Heart right ventricle (tissue), 16 donors: ENCODE results near the gene SLC4A1AP. TPM values are rescaled to one million over a fixed set of nuclear protein-coding genes. Genes with fewer than 3 reads are reported as not detected.

Experiments used
- ATAC-seq, 8 donors: fragments of 200-7000 bp; cut with Tn5 transposase; one replicate each; pipeline ENCODE4 v1.9.1; 2020; ENCODE audit warnings: mild to moderate bottlenecking in 8 of 8, moderate library complexity in 8 of 8, moderate number of reproducible peaks in 1 of 8
- DNase-seq, 2 donors: peaks; one replicate each; pipeline ENCODE4 v3.0.0-alpha.2; 2020
- H3K27ac ChIP-seq, 10 donors: fragments of 200-600 bp; sonication (generic) in 2 of 10; one replicate each; pipeline versions ENCODE4 v1.5.0 to v1.8.0; 2020 to 2022; ENCODE audit warnings: mild to moderate bottlenecking in 3 of 10
- H3K27me3 ChIP-seq, 7 donors: fragments of 200-600 bp; one replicate each; pipeline ENCODE4 v1.8.0; 2021 to 2022; ENCODE audit warnings: mild to moderate bottlenecking in 2 of 7
- H3K36me3 ChIP-seq, 9 donors: fragments of 200-600 bp; sonication (generic) in 1 of 9; one replicate each; pipeline versions ENCODE4 v1.5.0 to v1.8.0; 2020 to 2022; ENCODE audit warnings: mild to moderate bottlenecking in 2 of 9
- H3K4me1 ChIP-seq, 9 donors: fragments of 200-600 bp; sonication (generic) in 1 of 9; one replicate each; pipeline versions ENCODE4 v1.5.0 to v1.8.0; 2020 to 2022; ENCODE audit warnings: mild to moderate bottlenecking in 4 of 9
- H3K4me3 ChIP-seq, 10 donors: fragments of 200-600 bp; sonication (generic) in 2 of 10; one replicate each; pipeline versions ENCODE4 v1.5.0 to v1.8.0; 2020 to 2022; ENCODE audit warnings: mild to moderate bottlenecking in 7 of 10, moderate library complexity in 2 of 10
- H3K9me3 ChIP-seq, 11 donors: fragments of 200-600 bp in 10 of 11; sonication (generic) in 2 of 11; one replicate each; pipeline versions ENCODE4 v1.5.0 to v1.8.0; 2013 to 2022; ENCODE audit warnings: mild to moderate bottlenecking in 2 of 11, control low read depth in 1 of 11, moderate library complexity in 1 of 11
- WGBS, 2 donors: extraction: QIAGEN DNeasy Blood & Tissue Kit; methylation state at CpG; one replicate each; pipeline ENCODE4 v1.1.7; 2013; ENCODE audit warnings: inconsistent platforms in 1 of 2; 5-methylcytosine and 5-hydroxymethylcytosine counted together
- intact Hi-C, 10 donors: fragments of 100-400 bp; cut with DNase I; formaldehyde crosslinking; loops; one replicate each; pipeline versions ENCODE4 v1.11.1 to v1.14.2; 2022
- polyA plus RNA-seq, 2 donors: library from polyadenylated mRNA; stranded (reverse); fragments of 200-250 nt; gene quantifications; one replicate each; pipeline ENCODE4 v1.2.3, GENCODE V29; 2013
- total RNA-seq, 10 donors: library from RNA; stranded (reverse); fragmentation: NEBNext Ultra II Directional in 3 of 10; extraction: Animal tissue kit (Norgen Biotek cat#: 25700) in 3 of 10; gene quantifications; one replicate each; pipeline versions ENCODE4 v1.2.1 to v1.2.4, GENCODE V29; 2021 to 2023
- TF ChIP-seq, protein P1 (sequence below), 9 donors: fragments of 200-600 bp; sonication (generic) in 2 of 9; IDR thresholded peaks; one replicate each; pipeline versions ENCODE4 v1.5.0 to v1.8.0; 2021 to 2022; ENCODE audit warnings: antibody characterized with exemption in 9 of 9, mild to moderate bottlenecking in 5 of 9, moderate library complexity in 1 of 9
- donor health status: Arrhythmogenic right ventricular cardiomyopathy.
- donor health status: ischemic (EF 13 %, LVEDD 7.1; RV severe dilation, severe dysfunction).
- donor health status: healthy with polysubstance abuse.
- donor health status: DM: no; HTN: yes; CAD: no.
- donor health status: DM: no; HTN: no; CAD: no.
- donor health status: ischemic (EF 25% LVEDD 6.9; RV normal size, moderate dysfunction).
- donor health status: ischemic (EF 25% LVEDD 5.7; RV mildly dilated, moderate dysfunction).
- donor health status: healthy.
- donor health status: DM: yes; HTN: yes; CAD: no.
- donor health status: Ischemic cardiomyopathy.
- donor health status: ischemic (EF 35%, LVEDD 5.7; RV mildly dilated, moderate dysfunction).
- donor health status: nonischemic (EF 11% LVEDD 7.7; RV severe dilation, severe dysfunction).
- donor health status: DM: yes; HTN: yes; CAD: no.
- donor health status: PGD.
- donor health status: ischemic (EF 29% LVEDD 5.4; RV normal size, mild dysfunction).
- donor health status: nonischemic (EF 23%, LVEDD 6.1; RV moderate dilation, normal function).

Gene SLC4A1AP
- total and polyA plus RNA-seq, 12 donors = 11.0 to 28.7 (median 22.2) TPM

DNA sequence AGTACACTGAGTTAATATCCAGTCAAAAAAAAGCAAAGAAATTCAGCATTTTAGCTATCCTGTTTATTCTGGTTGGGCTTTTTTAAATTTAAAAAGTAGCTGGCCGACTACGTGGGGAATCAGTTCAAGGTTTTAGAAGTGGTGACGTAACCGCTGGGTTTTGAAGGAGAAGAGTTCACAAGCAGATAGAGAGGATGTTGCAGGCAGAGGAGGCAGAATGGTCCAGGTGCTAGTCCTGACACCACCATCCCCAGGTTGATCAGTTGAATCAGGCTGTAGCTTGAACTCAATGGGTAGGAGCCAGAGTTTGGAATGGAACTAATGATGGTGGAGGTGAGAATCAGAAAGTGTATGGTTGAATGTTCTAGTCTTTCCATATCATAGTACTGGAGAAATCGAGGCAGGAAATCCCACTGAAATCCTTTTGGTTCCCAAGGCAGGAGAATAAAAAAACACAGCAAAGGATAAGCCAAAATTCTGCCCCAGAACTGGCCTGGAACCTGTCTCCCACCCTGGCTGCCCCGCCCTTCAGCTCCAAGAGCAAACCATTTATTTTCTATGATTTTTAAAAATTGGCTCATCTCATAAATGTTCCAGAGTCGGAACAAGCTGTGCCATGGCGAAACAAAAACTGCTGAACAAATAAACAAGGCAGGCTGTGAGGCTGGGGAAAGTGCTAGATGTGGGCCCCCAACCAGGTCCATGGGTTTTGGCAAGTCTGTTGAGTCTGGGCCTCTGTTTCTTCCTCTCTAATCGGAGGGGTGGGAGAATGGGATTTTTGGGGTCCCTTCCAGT is 44.0 kb downstream of the SLC4A1AP start:
- ATAC-seq (no peak), DNase-seq (no peak)
- no peak overlapping the region for H3K4me3 ChIP-seq
- H3K27ac ChIP-seq = peak overlapping the region in 5 of 10 donors; percentile 59 to 81 (median 79)
- no peaks in the 10 kb centered on the region for H3K27me3 ChIP-seq
- no peaks in the 10 kb centered on the region for H3K36me3 ChIP-seq
- peaks cover 7 to 54% (median 28%) of the 10 kb centered on the region in 9 donors for H3K4me1 ChIP-seq
- no peaks in the 10 kb centered on the region for H3K9me3 ChIP-seq
- intact Hi-C loops = loop anchor here in 4 of 10 donors (2.0 to 10.0 kb wide), 5 partner anchors 683 to 745 kb away; partner anchors contain the start of gene FOSL2 (in 2 of the 4)
- 81 to 84% methylated on average over 9 of the region's 9 CpGs for WGBS, 2 donors
- TF ChIP-seq, protein P1, sequence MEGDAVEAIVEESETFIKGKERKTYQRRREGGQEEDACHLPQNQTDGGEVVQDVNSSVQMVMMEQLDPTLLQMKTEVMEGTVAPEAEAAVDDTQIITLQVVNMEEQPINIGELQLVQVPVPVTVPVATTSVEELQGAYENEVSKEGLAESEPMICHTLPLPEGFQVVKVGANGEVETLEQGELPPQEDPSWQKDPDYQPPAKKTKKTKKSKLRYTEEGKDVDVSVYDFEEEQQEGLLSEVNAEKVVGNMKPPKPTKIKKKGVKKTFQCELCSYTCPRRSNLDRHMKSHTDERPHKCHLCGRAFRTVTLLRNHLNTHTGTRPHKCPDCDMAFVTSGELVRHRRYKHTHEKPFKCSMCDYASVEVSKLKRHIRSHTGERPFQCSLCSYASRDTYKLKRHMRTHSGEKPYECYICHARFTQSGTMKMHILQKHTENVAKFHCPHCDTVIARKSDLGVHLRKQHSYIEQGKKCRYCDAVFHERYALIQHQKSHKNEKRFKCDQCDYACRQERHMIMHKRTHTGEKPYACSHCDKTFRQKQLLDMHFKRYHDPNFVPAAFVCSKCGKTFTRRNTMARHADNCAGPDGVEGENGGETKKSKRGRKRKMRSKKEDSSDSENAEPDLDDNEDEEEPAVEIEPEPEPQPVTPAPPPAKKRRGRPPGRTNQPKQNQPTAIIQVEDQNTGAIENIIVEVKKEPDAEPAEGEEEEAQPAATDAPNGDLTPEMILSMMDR (IDR thresholded peaks at IDR 0.05) = no peak

DNA sequence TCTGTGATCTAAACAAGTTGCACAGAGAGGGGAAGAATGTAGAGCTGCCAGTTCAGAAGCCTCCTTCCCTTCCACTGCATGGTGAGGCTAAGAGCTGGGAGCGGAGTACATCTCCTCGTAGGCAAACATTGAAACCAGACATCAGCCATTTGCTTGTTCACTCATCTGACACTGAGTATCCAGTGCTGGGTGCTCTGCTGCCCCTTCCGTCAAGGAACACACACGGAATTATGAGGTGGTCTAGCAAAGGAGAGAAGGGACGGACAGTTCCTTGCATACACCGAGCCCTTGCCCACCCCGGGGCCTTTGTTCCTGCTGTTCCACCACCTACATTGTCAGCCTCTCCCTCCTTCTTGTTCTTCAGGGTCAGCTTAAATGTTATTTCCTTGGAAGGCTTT is 44.6 kb downstream of the SLC4A1AP start:
- peaks cover 7 to 54% (median 28%) of the 10 kb centered on the region in 9 donors for H3K4me1 ChIP-seq
- peak overlapping the region in 2 of 10 donors; percentile 79 to 81 for H3K27ac ChIP-seq
- H3K27me3 ChIP-seq = no peaks in the 10 kb centered on the region
- 91 to 93% methylated on average over 7 of the region's 7 CpGs for WGBS, 2 donors
- no peak for DNase-seq
- no peak for ATAC-seq
- TF ChIP-seq, protein P1 (IDR thresholded peaks at IDR 0.05) = no peak
- intact Hi-C loops = loop anchor here in 3 of 10 donors (5.0 to 10.0 kb wide), 4 partner anchors 684 to 744 kb away; partner anchors contain the start of gene FOSL2 (in 2 of the 3)
- no peak overlapping the region for H3K4me3 ChIP-seq
- no peaks in the 10 kb centered on the region for H3K36me3 ChIP-seq
- H3K9me3 ChIP-seq = no peaks in the 10 kb centered on the region

DNA sequence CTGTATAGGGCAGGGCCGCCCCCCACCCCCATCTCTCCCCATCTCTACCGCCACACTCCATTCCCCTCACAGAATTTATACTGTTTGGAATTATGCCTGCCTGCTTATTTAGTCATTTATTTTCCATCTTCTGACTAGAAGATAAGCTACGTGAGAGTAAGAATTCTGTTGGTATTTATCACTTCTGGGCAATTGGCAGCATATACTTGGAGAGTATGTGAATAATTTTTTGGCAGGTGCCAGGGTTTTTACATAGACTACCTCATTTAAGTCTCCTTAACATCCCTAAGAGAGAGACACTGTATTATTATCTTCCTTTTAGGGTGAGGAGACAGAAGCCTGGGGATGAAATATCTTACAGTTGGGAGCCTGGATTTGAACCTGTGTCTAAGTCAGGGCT is 45.0 kb downstream of the SLC4A1AP start:
- no peak for DNase-seq
- intact Hi-C loops = loop anchor here in 3 of 10 donors (5.0 to 10.0 kb wide), 4 partner anchors 684 to 744 kb away; partner anchors contain the start of gene FOSL2 (in 2 of the 3)
- H3K27ac ChIP-seq = peak overlapping the region in 2 of 10 donors; percentile 44 to 79
- TF ChIP-seq, protein P1 (IDR thresholded peaks at IDR 0.05) = no peak
- no peaks in the 10 kb centered on the region for H3K9me3 ChIP-seq
- WGBS, 2 donors = 77 to 81% methylated on average over 3 of the region's 3 CpGs
- no peaks in the 10 kb centered on the region for H3K36me3 ChIP-seq
- peaks cover 7 to 51% (median 25%) of the 10 kb centered on the region in 9 donors for H3K4me1 ChIP-seq
- no peak for ATAC-seq
- H3K4me3 ChIP-seq = no peak overlapping the region
- H3K27me3 ChIP-seq = no peaks in the 10 kb centered on the region

DNA sequence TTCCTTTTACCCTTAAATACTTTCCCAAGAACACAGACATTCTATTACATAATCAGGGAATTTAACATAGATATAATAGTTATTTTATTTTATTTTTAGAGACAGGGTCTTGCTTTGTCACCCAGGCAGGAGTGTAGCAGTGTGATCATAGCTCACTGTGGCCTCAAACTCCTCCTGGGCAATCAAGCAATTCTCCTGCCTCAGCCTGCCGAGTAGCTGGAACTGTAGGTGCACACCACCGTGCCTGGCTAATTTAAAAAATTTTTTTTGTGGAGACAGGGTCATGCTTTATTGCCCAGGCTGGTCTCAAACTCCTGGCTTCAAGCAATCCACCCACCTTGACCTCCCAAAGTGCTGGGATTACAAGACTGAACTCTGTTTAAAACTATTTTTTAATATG is 45.6 kb downstream of the SLC4A1AP start:
- Histone ChIP-seq H3K9me3 (no peaks in the 10 kb centered on the region), H3K4me3 (no peak overlapping the region), H3K27ac (peak overlapping the region in 4 of 10 donors; percentile 16 to 79 (median 31)), H3K27me3 (no peaks in the 10 kb centered on the region), H3K4me1 (peaks cover 8 to 50% (median 27%) of the 10 kb centered on the region in 9 donors), H3K36me3 (no peaks in the 10 kb centered on the region)
- no peak for DNase-seq
- intact Hi-C loops = loop anchor here in 3 of 10 donors (5.0 to 10.0 kb wide), 4 partner anchors 683 to 743 kb away; partner anchors contain the start of gene FOSL2 (in 2 of the 3)
- TF ChIP-seq, protein P1 (IDR thresholded peaks at IDR 0.05) = no peak
- 47 to 61% methylated on average over 2 of the region's 2 CpGs for WGBS, 2 donors
- ATAC-seq = no peak
